Osteoblast (primary cell): Measurements from ENCODE around the gene GLB1L3. TPM values are rescaled to one million over a fixed set of nuclear protein-coding genes. Genes with fewer than 3 reads are reported as not detected.

Experiments
- DNase-seq: peaks from one replicate; pipeline ENCODE4 v3.0.0; 2011; ENCODE audit warnings: low spot score, mixed read lengths; ENCODE audit not compliant: insufficient read length; ENCODE audit errors: missing footprints
- H2AFZ ChIP-seq: 2 replicates; pipeline ENCODE4 v1.6.0; 2011; ENCODE audit warnings: mild to moderate bottlenecking, low read length
- H3K27ac ChIP-seq: 2 replicates; pipeline ENCODE4 v1.5.1; 2011; ENCODE audit warnings: mild to moderate bottlenecking, low read depth, low read length, moderate library complexity
- H3K27me3 ChIP-seq: 2 replicates; pipeline ENCODE4 v1.6.0; 2012; ENCODE audit warnings: mild to moderate bottlenecking, control low read depth, inconsistent platforms, low read length, moderate library complexity; ENCODE audit not compliant: insufficient read depth
- H3K36me3 ChIP-seq: 2 replicates; pipeline ENCODE4 v1.5.1; 2011; ENCODE audit warnings: mild to moderate bottlenecking, low read length, control low read depth, moderate library complexity; ENCODE audit not compliant: insufficient read depth
- H3K4me1 ChIP-seq: 2 replicates; pipeline ENCODE4 v1.5.1; 2011; ENCODE audit warnings: mild to moderate bottlenecking, low read length, control low read depth, moderate library complexity; ENCODE audit not compliant: insufficient read depth
- H3K4me2 ChIP-seq: 2 replicates; pipeline ENCODE4 v1.6.0; 2011; ENCODE audit warnings: mild to moderate bottlenecking, low read length; ENCODE audit not compliant: insufficient read depth
- H3K4me3 ChIP-seq: fragments of 200-600 bp; sonication (generic); 3 replicates; pipeline ENCODE4 v1.5.1; 2012; ENCODE audit warnings: mild to moderate bottlenecking, low read length, inconsistent platforms; ENCODE audit not compliant: insufficient read depth
- H3K79me2 ChIP-seq: 2 replicates; pipeline ENCODE4 v1.6.0; 2012; ENCODE audit warnings: mild to moderate bottlenecking, low read length, control low read depth, inconsistent platforms; ENCODE audit not compliant: insufficient read depth
- H3K9me3 ChIP-seq: 2 replicates; pipeline ENCODE4 v1.5.1; 2011; ENCODE audit warnings: low read depth, low read length, control low read depth
- H4K20me1 ChIP-seq: 2 replicates; pipeline ENCODE4 v1.6.0; 2012; ENCODE audit warnings: mild to moderate bottlenecking, low read length, control low read depth; ENCODE audit not compliant: insufficient read depth
- CTCF ChIP-seq: IDR thresholded peaks from 2 replicates; pipeline ENCODE4 v1.5.1; 2011; ENCODE audit warnings: mild to moderate bottlenecking, low read depth, low read length, moderate library complexity; ENCODE audit errors: extremely low read depth
- total RNA-seq: library from RNA; depleted of rRNA; stranded (reverse); fragments of >200 nt; gene quantifications from 2 replicates; pipeline ENCODE4 v1.2.3, GENCODE V29; 2012

The GLB1L3 gene
- total RNA-seq, 1 donor: not detected

- Histone ChIP-seq H3K4me2 (no peak overlapping the region), H3K27ac (no peak overlapping the region), H3K9me3 (no peaks in the 10 kb centered on the region), H3K4me3 (no peak overlapping the region), H4K20me1 (no peaks in the 10 kb centered on the region), H2AFZ (no peak overlapping the region), H3K4me1 (no peaks in the 10 kb centered on the region), H3K27me3 (peaks cover 24% of the 10 kb centered on the region), H3K36me3 (no peaks in the 10 kb centered on the region), H3K79me2 (no peaks in the 10 kb centered on the region)
- no peak for DNase-seq
- TF ChIP-seq CTCF: no peak
These were observed 52.3 kb downstream of the GLB1L3 start for GRCh38 chr11:134328433-134328832.

- H3K79me2 ChIP-seq: no peaks in the 10 kb centered on the region
- no peak overlapping the region for H3K4me3 ChIP-seq
- H3K4me2 ChIP-seq: peak overlapping the region; percentile 59
- no peak overlapping the region for H3K27ac ChIP-seq
- H2AFZ ChIP-seq: no peak overlapping the region
- peaks cover 31% of the 10 kb centered on the region for H3K27me3 ChIP-seq
- no peaks in the 10 kb centered on the region for H3K9me3 ChIP-seq
- H3K4me1 ChIP-seq: no peaks in the 10 kb centered on the region
- no peak for TF ChIP-seq CTCF
- no peaks in the 10 kb centered on the region for H4K20me1 ChIP-seq
- no peaks in the 10 kb centered on the region for H3K36me3 ChIP-seq
- no peak for DNase-seq
These were observed 54.6 kb downstream of the GLB1L3 start for GRCh38 chr11:134330611-134331353.

- Histone ChIP-seq H3K4me1 (no peaks in the 10 kb centered on the region), H3K4me2 (peak within 1 kb of the TSS; percentile 59), H4K20me1 (no peaks in the 10 kb centered on the region), H2AFZ (peak within 1 kb of the TSS; percentile 41), H3K27ac (no peak within 1 kb of the TSS), H3K36me3 (no peaks in the 10 kb centered on the region), H3K9me3 (no peaks in the 10 kb centered on the region), H3K4me3 (no peak within 1 kb of the TSS), H3K79me2 (no peaks in the 10 kb centered on the region), H3K27me3 (peaks cover 31% of the 10 kb centered on the region)
- DNase-seq: peak; percentile 88
- TF ChIP-seq CTCF: no peak
These were observed 55.4 kb downstream of the GLB1L3 start, which contains the start of gene GLB1L2 for GRCh38 chr11:134331354-134332188. Gene GLB1L2 (plus strand): TSS chr11:134331988. CDS start chr11:134332062, 74 bp downstream.

- no peak for DNase-seq
- Histone ChIP-seq H3K9me3 (no peaks in the 10 kb centered on the region), H3K4me2 (no peak overlapping the region)
These were observed 56.0 kb downstream of the GLB1L3 start for GRCh38 chr11:134332189-134332631.

More at GRCh38 chr11:134332189-134332631, 56.0 kb downstream of the GLB1L3 start:
- Histone ChIP-seq H3K36me3 (no peaks in the 10 kb centered on the region), H3K79me2 (no peaks in the 10 kb centered on the region), H3K27ac (no peak overlapping the region), H4K20me1 (no peaks in the 10 kb centered on the region), H3K4me3 (no peak overlapping the region), H3K27me3 (peaks cover 31% of the 10 kb centered on the region), H2AFZ (peak overlapping the region; percentile 41), H3K4me1 (no peaks in the 10 kb centered on the region)
- no peak for TF ChIP-seq CTCF
